Measurements from ENCODE around the gene SCRN2.

DNA sequence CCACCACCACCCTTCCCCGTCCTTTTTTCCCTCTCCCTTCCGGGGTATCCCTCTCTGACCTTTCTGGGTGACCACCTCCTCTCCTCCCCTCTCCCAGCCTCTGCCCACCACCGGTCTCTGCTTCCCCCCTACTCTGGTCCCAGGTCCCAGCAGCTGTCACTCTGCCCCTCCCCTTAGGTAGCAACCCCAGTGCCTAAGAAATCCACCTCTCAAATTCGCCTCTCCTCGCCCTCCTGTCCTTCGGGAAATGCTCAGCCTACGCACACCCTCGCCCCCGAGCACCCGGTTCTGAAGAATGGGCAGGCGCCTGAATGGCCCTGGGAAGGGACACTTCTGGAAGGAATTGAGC, 10.7 kb upstream of the SCRN2 start:
- no peak for TF ChIP-seq EZH2phosphoT487 (IDR thresholded peaks at IDR 0.05; ENCODE audit: borderline replicate concordance, low read length)
- TF ChIP-seq CTCF (conservative IDR thresholded peaks at IDR 0.05; ENCODE audit: low read depth, low read length): no peak
- TF ChIP-seq EZH2 (IDR thresholded peaks at IDR 0.05; ENCODE audit: low read length, unreplicated experiment): no peak

Measured in PC-3 (cell line).